OCI-LY3 (cell line): ENCODE measurements around the gene TMPRSS3.

ENCODE experiments used
- H2AFZ ChIP-seq: fragments of 200-600, 300-600 bp; shearing (Covaris generic); 2 replicates; pipeline ENCODE4 v1.6.0; 2014; ENCODE audit warnings: antibody characterized with exemption, low read depth, low read length
- H3K27ac ChIP-seq: fragments of 200-600, 300-600 bp; sonication (generic); 2 replicates; pipeline ENCODE4 v1.5.1; 2014; ENCODE audit warnings: mild to moderate bottlenecking, low read length, moderate library complexity, mixed read lengths
- H3K27me3 ChIP-seq: fragments of 200-600, 300-600 bp; sonication (generic); 2 replicates; pipeline ENCODE4 v1.6.1; 2014; ENCODE audit warnings: low read depth, low read length, mixed read lengths
- H3K36me3 ChIP-seq: fragments of 200-600, 300-600 bp; sonication (generic); replicated peaks from 2 replicates; pipeline ENCODE3; 2014; ENCODE audit warnings: low read depth, low read length, mixed read lengths
- H3K4me1 ChIP-seq: fragments of 300-600, 200-600 bp; sonication (generic); 2 replicates; pipeline ENCODE4 v1.6.1; 2014; ENCODE audit warnings: low read length, mixed read lengths
- H3K4me2 ChIP-seq: fragments of 200-600, 300-600 bp; sonication (generic); 2 replicates; pipeline ENCODE4 v1.6.1; 2014; ENCODE audit warnings: low read length, mixed read lengths
- H3K4me3 ChIP-seq: fragments of 300-600, 200-600 bp; sonication (generic); 2 replicates; pipeline ENCODE4 v1.5.1; 2014; ENCODE audit warnings: antibody characterized with exemption, mild to moderate bottlenecking, low read length, moderate library complexity
- H3K79me2 ChIP-seq: fragments of 300-600, 200-600 bp; shearing (Covaris generic); 2 replicates; pipeline ENCODE4 v1.6.1; 2014; ENCODE audit warnings: mild to moderate bottlenecking, low read length, mixed read lengths
- H3K9ac ChIP-seq: fragments of 300-600, 200-600 bp; shearing (Covaris generic); 2 replicates; pipeline ENCODE4 v1.6.0; 2014; ENCODE audit warnings: mild to moderate bottlenecking, low read length, moderate library complexity
- H3K9me3 ChIP-seq: fragments of 200-600, 300-600 bp; shearing (Covaris generic); 2 replicates; pipeline ENCODE4 v1.6.1; 2014; ENCODE audit warnings: low read length, mixed read lengths; ENCODE audit not compliant: insufficient read depth
- H4K20me1 ChIP-seq: fragments of 200-600, 300-600 bp; sonication (generic); 2 replicates; pipeline ENCODE4 v1.6.1; 2016; ENCODE audit warnings: low read length, mixed read lengths; ENCODE audit not compliant: insufficient read depth
- CTCF ChIP-seq: fragments of 200-600, 300-600 bp; sonication (generic); IDR thresholded peaks from 2 replicates; pipeline ENCODE4 v1.5.1; 2014; ENCODE audit warnings: antibody characterized with exemption, low read length, low read depth
- EZH2phosphoT487 ChIP-seq: fragments of 200-600 bp; shearing (Covaris generic); IDR thresholded peaks from 2 replicates; pipeline ENCODE4 v1.6.1; 2018; ENCODE audit warnings: antibody characterized with exemption, mixed run types, low read depth

Gene TMPRSS3

GRCh38 chr21:42435401-42435800 lies 39.5 kb upstream of the TMPRSS3 start:
- no peak overlapping the region for H3K4me2 ChIP-seq
- no peaks in the 10 kb centered on the region for H3K36me3 ChIP-seq
- H3K27me3 ChIP-seq = peaks cover 18% of the 10 kb centered on the region
- H3K4me3 ChIP-seq = no peak overlapping the region
- no peaks in the 10 kb centered on the region for H3K9me3 ChIP-seq
- H2AFZ ChIP-seq = no peak overlapping the region
- no peak overlapping the region for H3K27ac ChIP-seq
- no peak overlapping the region for H3K9ac ChIP-seq
- no peaks in the 10 kb centered on the region for H4K20me1 ChIP-seq
- no peaks in the 10 kb centered on the region for H3K79me2 ChIP-seq
- no peak for TF ChIP-seq EZH2phosphoT487
- TF ChIP-seq CTCF = no peak
- no peaks in the 10 kb centered on the region for H3K4me1 ChIP-seq

- H3K27me3 ChIP-seq = peaks cover 18% of the 10 kb centered on the region
- H3K27ac ChIP-seq = no peak overlapping the region
- H3K4me3 ChIP-seq = no peak overlapping the region
- no peaks in the 10 kb centered on the region for H3K36me3 ChIP-seq
- H4K20me1 ChIP-seq = no peaks in the 10 kb centered on the region
- no peaks in the 10 kb centered on the region for H3K79me2 ChIP-seq
- no peaks in the 10 kb centered on the region for H3K4me1 ChIP-seq
- TF ChIP-seq EZH2phosphoT487 (no peak), CTCF (no peak)
- no peak overlapping the region for H3K4me2 ChIP-seq
- H2AFZ ChIP-seq = no peak overlapping the region
- H3K9me3 ChIP-seq = no peaks in the 10 kb centered on the region
- no peak overlapping the region for H3K9ac ChIP-seq
Observed at GRCh38 chr21:42434884-42435283, 39.0 kb upstream of the TMPRSS3 start.

- Histone ChIP-seq H2AFZ (no peak overlapping the region), H3K4me1 (no peaks in the 10 kb centered on the region), H4K20me1 (no peaks in the 10 kb centered on the region), H3K27ac (no peak overlapping the region), H3K79me2 (no peaks in the 10 kb centered on the region), H3K4me2 (no peak overlapping the region), H3K9ac (no peak overlapping the region), H3K36me3 (no peaks in the 10 kb centered on the region), H3K27me3 (peaks cover 18% of the 10 kb centered on the region), H3K4me3 (no peak overlapping the region), H3K9me3 (no peaks in the 10 kb centered on the region)
- TF ChIP-seq CTCF = no peak
- no peak for TF ChIP-seq EZH2phosphoT487
Observed at GRCh38 chr21:42433946-42434551, 38.2 kb upstream of the TMPRSS3 start.

- no peaks in the 10 kb centered on the region for H3K36me3 ChIP-seq
- no peak overlapping the region for H3K9ac ChIP-seq
- H4K20me1 ChIP-seq = no peaks in the 10 kb centered on the region
- TF ChIP-seq CTCF = no peak
- TF ChIP-seq EZH2phosphoT487 = no peak
- no peak overlapping the region for H3K4me2 ChIP-seq
- no peak overlapping the region for H2AFZ ChIP-seq
- H3K4me3 ChIP-seq = no peak overlapping the region
- no peak overlapping the region for H3K27ac ChIP-seq
- no peaks in the 10 kb centered on the region for H3K4me1 ChIP-seq
- no peaks in the 10 kb centered on the region for H3K9me3 ChIP-seq
- no peaks in the 10 kb centered on the region for H3K79me2 ChIP-seq
- H3K27me3 ChIP-seq = peaks cover 18% of the 10 kb centered on the region
Observed at GRCh38 chr21:42432695-42433094, 36.8 kb upstream of the TMPRSS3 start.
